Endothelial cell of umbilical vein (primary cell): ENCODE data around the gene LRFN5.

Experiments used
- POLR2A ChIP-seq: IDR thresholded peaks from 2 replicates; pipeline ENCODE4 v1.6.1; 2012; ENCODE audit warnings: low read depth, mild to moderate bottlenecking, control low read depth, low read length
- POLR2AphosphoS5 ChIP-seq: IDR thresholded peaks from 2 replicates; pipeline ENCODE4 v1.6.1; 2012; ENCODE audit warnings: low read depth, mild to moderate bottlenecking, control low read depth, low read length, moderate library complexity; ENCODE audit not compliant: insufficient read depth
- TF ChIP-seq, protein P1 (sequence below), 2 donors: IDR thresholded peaks; 1 replicate in 1 of 2; 2 replicates in 1 of 2; pipeline ENCODE4 v1.5.1; 2011; ENCODE audit warnings: low read length in 2 of 2, mild to moderate bottlenecking in 2 of 2, moderate library complexity in 2 of 2, control low read depth in 1 of 2, inconsistent platforms in 1 of 2, low read depth in 1 of 2; ENCODE audit not compliant: insufficient read depth in 1 of 2; ENCODE audit errors: extremely low read depth in 1 of 2

GRCh38 chr14:41607966-41608663 lies 1.4 kb downstream of the LRFN5 start:
- TF ChIP-seq, protein P1, sequence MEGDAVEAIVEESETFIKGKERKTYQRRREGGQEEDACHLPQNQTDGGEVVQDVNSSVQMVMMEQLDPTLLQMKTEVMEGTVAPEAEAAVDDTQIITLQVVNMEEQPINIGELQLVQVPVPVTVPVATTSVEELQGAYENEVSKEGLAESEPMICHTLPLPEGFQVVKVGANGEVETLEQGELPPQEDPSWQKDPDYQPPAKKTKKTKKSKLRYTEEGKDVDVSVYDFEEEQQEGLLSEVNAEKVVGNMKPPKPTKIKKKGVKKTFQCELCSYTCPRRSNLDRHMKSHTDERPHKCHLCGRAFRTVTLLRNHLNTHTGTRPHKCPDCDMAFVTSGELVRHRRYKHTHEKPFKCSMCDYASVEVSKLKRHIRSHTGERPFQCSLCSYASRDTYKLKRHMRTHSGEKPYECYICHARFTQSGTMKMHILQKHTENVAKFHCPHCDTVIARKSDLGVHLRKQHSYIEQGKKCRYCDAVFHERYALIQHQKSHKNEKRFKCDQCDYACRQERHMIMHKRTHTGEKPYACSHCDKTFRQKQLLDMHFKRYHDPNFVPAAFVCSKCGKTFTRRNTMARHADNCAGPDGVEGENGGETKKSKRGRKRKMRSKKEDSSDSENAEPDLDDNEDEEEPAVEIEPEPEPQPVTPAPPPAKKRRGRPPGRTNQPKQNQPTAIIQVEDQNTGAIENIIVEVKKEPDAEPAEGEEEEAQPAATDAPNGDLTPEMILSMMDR (IDR thresholded peaks at IDR 0.05; ENCODE audit: extremely low read depth in 1 of 2, insufficient read depth in 1 of 2, low read depth in 1 of 2, low read length in 2 of 2): no peak
- TF ChIP-seq POLR2AphosphoS5 (no peak), POLR2A (no peak)
